Epidermal melanocyte (primary cell): ENCODE data around the gene CBR4.

Experiments used
- DNase-seq: peaks from one replicate; pipeline ENCODE4 v3.0.0; 2011; ENCODE audit warnings: low spot score; ENCODE audit not compliant: insufficient read length

Gene CBR4

GRCh38 chr4:169033660-169034059 lies 23.6 kb upstream of the CBR4 start:
- DNase-seq: no peak

- no peak for DNase-seq
Measured at GRCh38 chr4:169032883-169033645, 23.0 kb upstream of the CBR4 start.

- no peak for DNase-seq
Measured at GRCh38 chr4:169032194-169032593, 22.1 kb upstream of the CBR4 start.

- DNase-seq: no peak
Measured at GRCh38 chr4:169031392-169031791, 21.3 kb upstream of the CBR4 start.

- DNase-seq: no peak
Measured at GRCh38 chr4:169030562-169030982, 20.5 kb upstream of the CBR4 start.

- no peak for DNase-seq
Measured at GRCh38 chr4:169029947-169030346, 19.9 kb upstream of the CBR4 start.

- no peak for DNase-seq
Measured at GRCh38 chr4:169027663-169028062, 17.6 kb upstream of the CBR4 start.

GRCh38 chr4:169025184-169025583 lies 15.1 kb upstream of the CBR4 start:
- DNase-seq: no peak

GRCh38 chr4:169024762-169025161 lies 14.7 kb upstream of the CBR4 start:
- DNase-seq: no peak

GRCh38 chr4:169018406-169018805 lies 8.4 kb upstream of the CBR4 start:
- DNase-seq: no peak

GRCh38 chr4:169017971-169018370 lies 7.9 kb upstream of the CBR4 start:
- no peak for DNase-seq

- no peak for DNase-seq
Measured at GRCh38 chr4:169015186-169015623, 5.2 kb upstream of the CBR4 start.

- DNase-seq: no peak
Measured at GRCh38 chr4:169014586-169014985, 4.5 kb upstream of the CBR4 start.

GRCh38 chr4:169013396-169013795 lies 3.3 kb upstream of the CBR4 start:
- no peak for DNase-seq

- DNase-seq: no peak
Measured at GRCh38 chr4:169012049-169012448, 2.0 kb upstream of the CBR4 start.

- DNase-seq: no peak
Measured at GRCh38 chr4:169009286-169010124, 550 bp downstream of the CBR4 start.

- DNase-seq: no peak
Measured at GRCh38 chr4:169005453-169006099, 4.5 kb downstream of the CBR4 start.

GRCh38 chr4:169000315-169000714 lies 9.7 kb downstream of the CBR4 start:
- DNase-seq: no peak

GRCh38 chr4:168999809-169000208 lies 10.2 kb downstream of the CBR4 start:
- DNase-seq: no peak

GRCh38 chr4:168998596-168998995 lies 11.5 kb downstream of the CBR4 start:
- DNase-seq: no peak

- DNase-seq: no peak
Measured at GRCh38 chr4:168995537-168996295, 14.3 kb downstream of the CBR4 start.
